Keratinocyte (primary cell): ENCODE results near the gene BDP1. TPM values are rescaled to one million over a fixed set of nuclear protein-coding genes. Genes with fewer than 3 reads are reported as not detected.

Experiments used
- DNase-seq: peaks from one replicate; pipeline ENCODE4 v3.0.0-alpha.2; 2011; ENCODE audit warnings: low read depth, missing footprints, low spot score
- FAIRE-seq: peaks from 2 replicates; lab custom pipeline; 2011; peaks lifted over from hg19 to GRCh38; lab: Jason Lieb, UNC
- H2AFZ ChIP-seq: 2 replicates; pipeline ENCODE4 v1.6.0; 2012; ENCODE audit warnings: low read length, control low read depth, inconsistent platforms; ENCODE audit not compliant: control insufficient read depth
- H3K27ac ChIP-seq: 2 replicates; pipeline ENCODE4 v1.5.1; 2011; ENCODE audit warnings: low read length; ENCODE audit not compliant: control insufficient read depth, insufficient read depth
- H3K27me3 ChIP-seq: 3 replicates; pipeline ENCODE4 v1.6.0; 2011; ENCODE audit warnings: low read length; ENCODE audit not compliant: control insufficient read depth, insufficient read depth; ENCODE audit errors: extremely low read depth
- H3K36me3 ChIP-seq, 2 experiments: 2 replicates in 1 of 2; 3 replicates in 1 of 2; pipeline ENCODE4 v1.5.1; 2011; ENCODE audit warnings: low read length in 2 of 2, mild to moderate bottlenecking in 1 of 2; ENCODE audit not compliant: control insufficient read depth in 2 of 2, insufficient read depth in 2 of 2; ENCODE audit errors: extremely low read depth in 1 of 2
- H3K4me1 ChIP-seq: 3 replicates; pipeline ENCODE4 v1.5.1; 2011; ENCODE audit warnings: low read length; ENCODE audit not compliant: control insufficient read depth, insufficient read depth; ENCODE audit errors: extremely low read depth
- H3K4me2 ChIP-seq: 3 replicates; pipeline ENCODE4 v1.6.0; 2011; ENCODE audit warnings: low read depth, low read length; ENCODE audit not compliant: control insufficient read depth, insufficient read depth; ENCODE audit errors: extremely low read depth
- H3K4me3 ChIP-seq, 3 experiments: fragments of 200-600 bp in 1 of 3; sonication (generic) in 1 of 3; 2 replicates in 2 of 3; 3 replicates in 1 of 3; pipeline ENCODE4 v1.5.1; 2011 to 2016; ENCODE audit warnings: low read length in 3 of 3, mild to moderate bottlenecking in 3 of 3, control low read depth in 2 of 3, inconsistent platforms in 1 of 3, low read depth in 1 of 3, mixed read lengths in 1 of 3, mixed run types in 1 of 3, moderate library complexity in 1 of 3; ENCODE audit not compliant: control insufficient read depth in 2 of 3, insufficient read depth in 2 of 3; ENCODE audit errors: extremely low read depth in 1 of 3
- H3K79me2 ChIP-seq: 2 replicates; pipeline ENCODE4 v1.6.0; 2012; ENCODE audit warnings: low read length; ENCODE audit not compliant: control insufficient read depth, insufficient read depth
- H3K9ac ChIP-seq: 3 replicates; pipeline ENCODE4 v1.6.0; 2011; ENCODE audit warnings: low read length; ENCODE audit not compliant: control insufficient read depth, insufficient read depth; ENCODE audit errors: extremely low read depth
- H3K9me1 ChIP-seq: 3 replicates; pipeline ENCODE4 v1.6.0; 2011; ENCODE audit warnings: low read length; ENCODE audit not compliant: control insufficient read depth, insufficient read depth; ENCODE audit errors: extremely low read depth
- H3K9me3 ChIP-seq: 2 replicates; pipeline ENCODE4 v1.5.1; 2012; ENCODE audit warnings: low read depth, low read length; ENCODE audit not compliant: control insufficient read depth
- H4K20me1 ChIP-seq: 3 replicates; pipeline ENCODE4 v1.6.0; 2011; ENCODE audit warnings: low read length; ENCODE audit not compliant: control insufficient read depth, insufficient read depth; ENCODE audit errors: extremely low read depth
- CTCF ChIP-seq, 3 experiments: IDR thresholded peaks in 1 of 3; conservative IDR thresholded peaks in 1 of 3; optimal IDR thresholded peaks in 1 of 3; 2 replicates in 2 of 3; 3 replicates in 1 of 3; pipeline versions ENCODE3 to v1.5.1; 2011; ENCODE audit warnings: low read length in 3 of 3, mild to moderate bottlenecking in 3 of 3, moderate library complexity in 2 of 3, control low read depth in 1 of 3, inconsistent platforms in 1 of 3; ENCODE audit not compliant: insufficient read depth in 2 of 3; ENCODE audit errors: extremely low read depth in 1 of 3
- EZH2 ChIP-seq: IDR thresholded peaks from one replicate; pipeline ENCODE4 v1.6.1; 2012; ENCODE audit warnings: inconsistent platforms, mild to moderate bottlenecking, low read length, moderate library complexity
- dilution Hi-C: fragments of 300-500 bp; cut with MboI; formaldehyde crosslinking; loops from one replicate; pipeline ENCODE4 v1.7.0; 2020; ENCODE audit warnings: low sequenced_read_pairs; ENCODE audit not compliant: extremely low pct_ligation_motif_present
- polyA plus RNA-seq, 5 experiments: library from polyadenylated mRNA; depleted of rRNA in 3 of 5; stranded (reverse) in 3 of 5; stranded (forward) in 1 of 5; unstranded in 1 of 5; fragments of >200 nt; gene quantifications; 1 replicate in 1 of 5; 2 replicates in 3 of 5; 3 replicates in 1 of 5; pipeline versions ENCODE4 v1.2.1 to v1.2.3, GENCODE V29; 2011 to 2012; ENCODE audit warnings: missing spikeins in 2 of 5, low read depth in 1 of 5, low replicate concordance in 1 of 5

Gene BDP1
- polyA plus RNA-seq, 1 donor (not counting 4 experiments of a cell fraction or from before 2014, with no cell fraction given): 16.2 TPM

- Histone ChIP-seq H3K9me1 (no peaks in the 10 kb centered on the region), H3K9ac (no peak overlapping the region), H2AFZ (no peak overlapping the region), H3K27ac (no peak overlapping the region), H3K27me3 (no peaks in the 10 kb centered on the region), H4K20me1 (no peaks in the 10 kb centered on the region), H3K9me3 (no peaks in the 10 kb centered on the region), H3K36me3 (peaks cover 0 to 3% of the 10 kb centered on the region in 2 experiments), H3K4me3 (no peak overlapping the region), H3K4me2 (no peak overlapping the region), H3K4me1 (peaks cover 11% of the 10 kb centered on the region), H3K79me2 (peaks cover 5% of the 10 kb centered on the region)
- TF ChIP-seq EZH2: no peak
- TF ChIP-seq CTCF (optimal IDR thresholded peaks at IDR 0.05 in 1 of 3, IDR thresholded peaks at IDR 0.05 in 1 of 3, conservative IDR thresholded peaks at IDR 0.05 in 1 of 3; ENCODE audit: extremely low read depth in 1 of 3, insufficient read depth in 2 of 3, low read length in 3 of 3): no peak
- dilution Hi-C loops: no loop called here
- no peak for FAIRE-seq
- no peak for DNase-seq
These were observed 127.6 kb downstream of the BDP1 start for GRCh38 chr5:71582945-71583584.

GRCh38 chr5:71586052-71586940 is 130.8 kb downstream of the BDP1 start:
- no peak for FAIRE-seq
- peak overlapping the region; percentile 94 for H3K9ac ChIP-seq

More at GRCh38 chr5:71586052-71586940, 130.8 kb downstream of the BDP1 start:
- Histone ChIP-seq H3K4me1 (peaks cover 17% of the 10 kb centered on the region), H3K4me3 (peak overlapping the region; percentile 82 to 96 (median 88)), H3K36me3 (peaks cover 0 to 1% of the 10 kb centered on the region in 2 experiments), H4K20me1 (no peaks in the 10 kb centered on the region), H3K27me3 (no peaks in the 10 kb centered on the region), H3K27ac (peak overlapping the region; percentile 93), H3K79me2 (peaks cover 31% of the 10 kb centered on the region), H3K9me1 (no peaks in the 10 kb centered on the region), H3K4me2 (peak overlapping the region; percentile 99), H3K9me3 (no peaks in the 10 kb centered on the region), H2AFZ (peak overlapping the region; percentile 98)
- dilution Hi-C loops: no loop called here
- DNase-seq: no peak
- TF ChIP-seq CTCF (optimal IDR thresholded peaks at IDR 0.05 in 1 of 3, IDR thresholded peaks at IDR 0.05 in 1 of 3, conservative IDR thresholded peaks at IDR 0.05 in 1 of 3; ENCODE audit: extremely low read depth in 1 of 3, insufficient read depth in 2 of 3, low read length in 3 of 3): no peak
- TF ChIP-seq EZH2: no peak
